H9 (cell line): ENCODE data around the gene SERPINE1. TPM values are rescaled to one million over a fixed set of nuclear protein-coding genes. Genes with fewer than 3 reads are reported as not detected.

ENCODE experiments used
- DNase-seq: peaks from one replicate; pipeline ENCODE4 v3.0.0-alpha.2; 2017
- H2AFZ ChIP-seq: one replicate; pipeline ENCODE4 v1.6.1; 2013; ENCODE audit warnings: mild to moderate bottlenecking, low read length, control low read depth, moderate library complexity
- H2AK5ac ChIP-seq: 2 replicates; pipeline ENCODE4 v1.6.1; 2013; ENCODE audit warnings: low read length, control low read depth, mixed read lengths; ENCODE audit not compliant: insufficient read length
- H2BK120ac ChIP-seq: one replicate; pipeline ENCODE4 v1.6.1; 2013; ENCODE audit warnings: low read depth, mild to moderate bottlenecking, low read length, control low read depth, inconsistent platforms; ENCODE audit not compliant: poor library complexity, severe bottlenecking
- H2BK12ac ChIP-seq: 2 replicates; pipeline ENCODE4 v1.6.1; 2013; ENCODE audit warnings: low read length, control low read depth, mixed read lengths, low read depth; ENCODE audit not compliant: insufficient read length
- H2BK15ac ChIP-seq: 2 replicates; pipeline ENCODE4 v1.6.1; 2013; ENCODE audit warnings: low read depth, low read length, control low read depth
- H2BK20ac ChIP-seq: one replicate; pipeline ENCODE4 v1.6.1; 2013; ENCODE audit warnings: low read depth, mild to moderate bottlenecking, low read length, control low read depth, inconsistent platforms; ENCODE audit not compliant: poor library complexity, severe bottlenecking
- H2BK5ac ChIP-seq: 2 replicates; pipeline ENCODE4 v1.6.1; 2013; ENCODE audit warnings: low read length, control low read depth, mixed read lengths; ENCODE audit not compliant: insufficient read length
- H3K14ac ChIP-seq: 2 replicates; pipeline ENCODE4 v1.6.1; 2013; ENCODE audit warnings: low read length, control low read depth; ENCODE audit not compliant: insufficient read depth
- H3K18ac ChIP-seq: 2 replicates; pipeline ENCODE4 v1.6.1; 2013; ENCODE audit warnings: low read depth, mild to moderate bottlenecking, mixed read lengths, low read length, control low read depth; ENCODE audit not compliant: insufficient read length
- H3K23ac ChIP-seq: 2 replicates; pipeline ENCODE4 v1.6.1; 2013; ENCODE audit warnings: low read length, control low read depth, mixed read lengths, low read depth; ENCODE audit not compliant: insufficient read length
- H3K23me2 ChIP-seq: 2 replicates; pipeline ENCODE4 v1.6.1; 2013; ENCODE audit warnings: low read depth, mild to moderate bottlenecking, mixed read lengths, low read length, control low read depth; ENCODE audit not compliant: insufficient read length, poor library complexity, severe bottlenecking
- H3K27ac ChIP-seq: 2 replicates; pipeline ENCODE4 v1.5.1; 2013; ENCODE audit warnings: low read length, control low read depth, mixed read lengths, low read depth; ENCODE audit not compliant: insufficient read length
- H3K27me3 ChIP-seq: 2 replicates; pipeline ENCODE4 v1.6.1; 2013; ENCODE audit warnings: low read length, control low read depth, inconsistent platforms; ENCODE audit not compliant: insufficient read depth
- H3K4ac ChIP-seq: 2 replicates; pipeline ENCODE4 v1.6.1; 2013; ENCODE audit warnings: low read depth, mild to moderate bottlenecking, control low read depth, inconsistent platforms, low read length, moderate library complexity
- H3K4me1 ChIP-seq: 2 replicates; pipeline ENCODE4 v1.6.1; 2013; ENCODE audit warnings: low read length, control low read depth, inconsistent platforms; ENCODE audit not compliant: insufficient read depth
- H3K4me2 ChIP-seq: 2 replicates; pipeline ENCODE4 v1.6.1; 2013; ENCODE audit warnings: low read length, control low read depth, mixed read lengths; ENCODE audit not compliant: insufficient read length, insufficient read depth
- H3K56ac ChIP-seq: 2 replicates; pipeline ENCODE4 v1.6.1; 2013; ENCODE audit warnings: low read depth, mild to moderate bottlenecking, mixed read lengths, low read length, control low read depth; ENCODE audit not compliant: insufficient read length
- H3K79me1 ChIP-seq: 2 replicates; pipeline ENCODE4 v1.6.1; 2013; ENCODE audit warnings: low read depth, mild to moderate bottlenecking, moderate library complexity, low read length, control low read depth, inconsistent platforms; ENCODE audit not compliant: insufficient read depth, poor library complexity, severe bottlenecking
- H3K79me2 ChIP-seq: 2 replicates; pipeline ENCODE4 v1.6.1; 2013; ENCODE audit warnings: low read length, control low read depth, inconsistent platforms; ENCODE audit not compliant: insufficient read depth
- H3K9ac ChIP-seq: 2 replicates; pipeline ENCODE4 v1.6.1; 2013; ENCODE audit warnings: low read length, control low read depth, mixed read lengths; ENCODE audit not compliant: insufficient read length; ENCODE audit errors: extremely low read depth
- H3K9me3 ChIP-seq: one replicate; pipeline ENCODE4 v1.6.1; 2013; ENCODE audit warnings: low read depth, low read length, inconsistent platforms; ENCODE audit not compliant: control insufficient read depth
- H3T11ph ChIP-seq: one replicate; pipeline ENCODE4 v1.6.1; 2013; ENCODE audit warnings: mild to moderate bottlenecking, low read length, control low read depth, inconsistent platforms
- H4K20me1 ChIP-seq: one replicate; pipeline ENCODE4 v1.6.1; 2013; ENCODE audit not compliant: control insufficient read depth, insufficient read length, insufficient read depth
- H4K5ac ChIP-seq: 2 replicates; pipeline ENCODE4 v1.6.1; 2013; ENCODE audit warnings: low read depth, mild to moderate bottlenecking, mixed read lengths, low read length, control low read depth; ENCODE audit not compliant: insufficient read length
- H4K8ac ChIP-seq: replicated peaks from 2 replicates; pipeline ENCODE4 v1.6.1; 2013; ENCODE audit warnings: low read length, control low read depth, mixed read lengths, low read depth; ENCODE audit not compliant: insufficient read length
- H4K91ac ChIP-seq: 2 replicates; pipeline ENCODE4 v1.6.1; 2013; ENCODE audit warnings: low read depth, mild to moderate bottlenecking, moderate library complexity, mixed read lengths, low read length, control low read depth; ENCODE audit not compliant: insufficient read length
- H3K27ac Mint-ChIP-seq, 3 experiments: 2 replicates in 2 of 3; 3 replicates in 1 of 3; pipeline ENCODE4 v1.8.0; 2020 to 2021; ENCODE audit warnings: mixed read lengths in 3 of 3, mild to moderate bottlenecking in 1 of 3, moderate library complexity in 1 of 3
- H3K27me3 Mint-ChIP-seq: 2 replicates; pipeline ENCODE4 v1.8.0; 2021; ENCODE audit warnings: low read depth, mild to moderate bottlenecking, moderate library complexity, mixed read lengths
- H3K36me3 Mint-ChIP-seq, 3 experiments: 2 replicates in 2 of 3; 3 replicates in 1 of 3; pipeline ENCODE4 v1.8.0; 2020 to 2021; ENCODE audit warnings: low read depth in 3 of 3, mixed read lengths in 3 of 3; ENCODE audit not compliant: insufficient read depth in 1 of 3
- H3K4me1 Mint-ChIP-seq, 2 experiments: 2 replicates each; pipeline ENCODE4 v1.8.0; 2020; ENCODE audit warnings: mixed read lengths in 2 of 2
- H3K4me3 Mint-ChIP-seq, 2 experiments: 2 replicates in 1 of 2; 3 replicates in 1 of 2; pipeline ENCODE4 v1.8.0; 2020 to 2021; ENCODE audit warnings: mild to moderate bottlenecking in 2 of 2, mixed read lengths in 2 of 2, moderate library complexity in 1 of 2
- H3K9me3 Mint-ChIP-seq, 2 experiments: 2 replicates in 1 of 2; 3 replicates in 1 of 2; pipeline ENCODE4 v1.8.0; 2020; ENCODE audit warnings: mild to moderate bottlenecking in 2 of 2, mixed read lengths in 2 of 2, moderate library complexity in 1 of 2
- CTCF ChIP-seq: fragments of 200-600 bp; sonication (generic); conservative IDR thresholded peaks from 3 replicates; pipeline ENCODE4 v1.8.0; 2021; ENCODE audit warnings: antibody characterized with exemption, mild to moderate bottlenecking
- WGBS: extraction: QIAGEN DNeasy Blood & Tissue Kit; methylation state at CpG from one replicate; pipeline ENCODE4 v1.1.7; 2013; ENCODE audit warnings: missing lambda C conversion rate, low lambda C conversion rate, mixed read lengths; ENCODE audit not compliant: insufficient read length; ENCODE audit errors: extremely low coverage; 5-methylcytosine and 5-hydroxymethylcytosine counted together
- total RNA-seq: library from RNA; stranded (reverse); gene quantifications from 2 replicates; pipeline ENCODE4 v1.2.1, GENCODE V29; 2021

The SERPINE1 gene
- total RNA-seq, 1 experiment from 2014 or later: 11.5 TPM

GRCh38 chr7:101124376-101125056 lies 2.4 kb upstream of the SERPINE1 start:
- no peak overlapping the region for H4K5ac ChIP-seq
- Mint-ChIP-seq H3K4me3 (no peak overlapping the region), H3K9me3 (peaks cover 6 to 7% of the 10 kb centered on the region in 2 experiments; a peak in 3 of 5 replicates), H3K27ac (peak overlapping the region; percentile 85 to 91 (median 91); a peak in 5 of 7 replicates), H3K27me3 (peaks cover 7% of the 10 kb centered on the region), H3K4me1 (peaks cover 48 to 56% of the 10 kb centered on the region in 2 experiments), H3K36me3 (peaks cover 0 to 5% (median 3%) of the 10 kb centered on the region in 3 experiments; a peak in 3 of 7 replicates)
- no peak for DNase-seq
- H3K27me3 ChIP-seq: no peaks in the 10 kb centered on the region
- no peak overlapping the region for H2AFZ ChIP-seq
- H3K79me2 ChIP-seq: no peaks in the 10 kb centered on the region
- no peak overlapping the region for H2BK15ac ChIP-seq
- no CpG with 5 or more reads among the region's 7 CpGs for WGBS
- no peak overlapping the region for H4K91ac ChIP-seq
- no peak for TF ChIP-seq CTCF
- no peak overlapping the region for H3T11ph ChIP-seq
- no peak overlapping the region for H3K27ac ChIP-seq
- no peak overlapping the region for H2AK5ac ChIP-seq
- H3K23ac ChIP-seq: no peak overlapping the region
- no peak overlapping the region for H2BK20ac ChIP-seq
- no peak overlapping the region for H2BK12ac ChIP-seq
- no peak overlapping the region for H2BK5ac ChIP-seq
- H2BK120ac ChIP-seq: peak overlapping the region; percentile 74
- no peaks in the 10 kb centered on the region for H3K79me1 ChIP-seq
- H3K56ac ChIP-seq: no peak overlapping the region
- no peaks in the 10 kb centered on the region for H4K20me1 ChIP-seq
- no peaks in the 10 kb centered on the region for H3K9me3 ChIP-seq
- H3K9ac ChIP-seq: no peak overlapping the region
- H3K23me2 ChIP-seq: no peaks in the 10 kb centered on the region
- H3K14ac ChIP-seq: peak overlapping the region; percentile 29; the same call in 1 of the 2 replicates
- no peak overlapping the region for H4K8ac ChIP-seq
- no peak overlapping the region for H3K18ac ChIP-seq
- peaks cover 13% of the 10 kb centered on the region; the same call in 1 of the 2 replicates for H3K4me1 ChIP-seq
- H3K4ac ChIP-seq: no peak overlapping the region
- H3K4me2 ChIP-seq: no peak overlapping the region
